ENCODE measurements around the gene LPP. TPM values are rescaled to one million over a fixed set of nuclear protein-coding genes. Genes with fewer than 3 reads are reported as not detected.

The LPP gene
- total and polyA plus RNA-seq, 2 of the 13 experiments (the other 11 are each of a cell fraction or from before 2014, with no cell fraction given), result 19.2 to 29.9 TPM

DNA sequence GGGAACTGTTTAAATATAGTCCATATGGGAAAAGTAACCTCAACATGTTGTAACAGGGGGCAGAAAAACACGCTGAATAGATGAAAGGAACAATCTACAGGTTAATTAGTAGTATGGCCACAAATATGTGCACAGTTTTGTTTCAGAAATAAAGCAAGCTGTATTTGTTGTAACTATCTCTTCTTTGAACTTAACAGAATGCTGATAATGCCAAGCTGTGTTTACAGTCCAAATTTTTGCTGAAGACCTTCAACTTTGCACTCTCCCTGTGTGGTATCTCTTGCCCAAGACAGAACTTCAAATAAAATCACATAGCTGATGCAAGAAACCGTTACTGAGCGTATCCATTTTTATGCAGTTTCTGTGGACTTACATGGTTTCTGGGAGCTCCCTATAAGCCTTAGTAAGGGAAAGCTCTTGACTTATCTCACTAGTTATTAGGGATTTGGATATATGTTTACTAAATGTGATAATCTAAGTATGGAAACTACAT, 592.4 kb downstream of the LPP start (continued):
- TF ChIP-seq, protein P1, sequence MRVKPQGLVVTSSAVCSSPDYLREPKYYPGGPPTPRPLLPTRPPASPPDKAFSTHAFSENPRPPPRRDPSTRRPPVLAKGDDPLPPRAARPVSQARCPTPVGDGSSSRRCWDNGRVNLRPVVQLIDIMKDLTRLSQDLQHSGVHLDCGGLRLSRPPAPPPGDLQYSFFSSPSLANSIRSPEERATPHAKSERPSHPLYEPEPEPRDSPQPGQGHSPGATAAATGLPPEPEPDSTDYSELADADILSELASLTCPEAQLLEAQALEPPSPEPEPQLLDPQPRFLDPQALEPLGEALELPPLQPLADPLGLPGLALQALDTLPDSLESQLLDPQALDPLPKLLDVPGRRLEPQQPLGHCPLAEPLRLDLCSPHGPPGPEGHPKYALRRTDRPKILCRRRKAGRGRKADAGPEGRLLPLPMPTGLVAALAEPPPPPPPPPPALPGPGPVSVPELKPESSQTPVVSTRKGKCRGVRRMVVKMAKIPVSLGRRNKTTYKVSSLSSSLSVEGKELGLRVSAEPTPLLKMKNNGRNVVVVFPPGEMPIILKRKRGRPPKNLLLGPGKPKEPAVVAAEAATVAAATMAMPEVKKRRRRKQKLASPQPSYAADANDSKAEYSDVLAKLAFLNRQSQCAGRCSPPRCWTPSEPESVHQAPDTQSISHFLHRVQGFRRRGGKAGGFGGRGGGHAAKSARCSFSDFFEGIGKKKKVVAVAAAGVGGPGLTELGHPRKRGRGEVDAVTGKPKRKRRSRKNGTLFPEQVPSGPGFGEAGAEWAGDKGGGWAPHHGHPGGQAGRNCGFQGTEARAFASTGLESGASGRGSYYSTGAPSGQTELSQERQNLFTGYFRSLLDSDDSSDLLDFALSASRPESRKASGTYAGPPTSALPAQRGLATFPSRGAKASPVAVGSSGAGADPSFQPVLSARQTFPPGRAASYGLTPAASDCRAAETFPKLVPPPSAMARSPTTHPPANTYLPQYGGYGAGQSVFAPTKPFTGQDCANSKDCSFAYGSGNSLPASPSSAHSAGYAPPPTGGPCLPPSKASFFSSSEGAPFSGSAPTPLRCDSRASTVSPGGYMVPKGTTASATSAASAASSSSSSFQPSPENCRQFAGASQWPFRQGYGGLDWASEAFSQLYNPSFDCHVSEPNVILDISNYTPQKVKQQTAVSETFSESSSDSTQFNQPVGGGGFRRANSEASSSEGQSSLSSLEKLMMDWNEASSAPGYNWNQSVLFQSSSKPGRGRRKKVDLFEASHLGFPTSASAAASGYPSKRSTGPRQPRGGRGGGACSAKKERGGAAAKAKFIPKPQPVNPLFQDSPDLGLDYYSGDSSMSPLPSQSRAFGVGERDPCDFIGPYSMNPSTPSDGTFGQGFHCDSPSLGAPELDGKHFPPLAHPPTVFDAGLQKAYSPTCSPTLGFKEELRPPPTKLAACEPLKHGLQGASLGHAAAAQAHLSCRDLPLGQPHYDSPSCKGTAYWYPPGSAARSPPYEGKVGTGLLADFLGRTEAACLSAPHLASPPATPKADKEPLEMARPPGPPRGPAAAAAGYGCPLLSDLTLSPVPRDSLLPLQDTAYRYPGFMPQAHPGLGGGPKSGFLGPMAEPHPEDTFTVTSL (CRISPR knock-in tag; IDR thresholded peaks at IDR 0.05; ENCODE audit: borderline replicate concordance), result peak; percentile 100
- TF ChIP-seq FOXC1 (CRISPR knock-in tag; IDR thresholded peaks at IDR 0.05; ENCODE audit: borderline replicate concordance) (no peak), GATA4 (IDR thresholded peaks at IDR 0.05; ENCODE audit: borderline replicate concordance, low read depth) (peak; percentile 99), ZNF333 (CRISPR knock-in tag; IDR thresholded peaks at IDR 0.05; ENCODE audit: borderline replicate concordance) (no peak), ZC3H13 (CRISPR knock-in tag; IDR thresholded peaks at IDR 0.05) (no peak), ZNF264 (CRISPR knock-in tag; IDR thresholded peaks at IDR 0.05) (peak; percentile 90), ATAD3A (CRISPR knock-in tag; IDR thresholded peaks at IDR 0.05) (no peak), NCOA5 (CRISPR knock-in tag; IDR thresholded peaks at IDR 0.05) (0 out of 2 replicates have a peak, but pooled peaks have one; percentile 34), CAMTA2 (CRISPR knock-in tag; IDR thresholded peaks at IDR 0.05; ENCODE audit: borderline replicate concordance) (no peak), TBP (CRISPR knock-in tag; IDR thresholded peaks at IDR 0.05) (no peak), ZBTB21 (CRISPR knock-in tag; IDR thresholded peaks at IDR 0.05) (0 out of 2 replicates have a peak, but pooled peaks have one; percentile 22), ZNF781 (CRISPR knock-in tag; IDR thresholded peaks at IDR 0.05; ENCODE audit: borderline replicate concordance, not compliant biosample characterization) (no peak), HMGA1 (CRISPR knock-in tag; conservative IDR thresholded peaks at IDR 0.05) (no peak), ZNF337 (CRISPR knock-in tag; IDR thresholded peaks at IDR 0.05; ENCODE audit: borderline replicate concordance, low read depth) (no peak), NFAT5 (CRISPR knock-in tag; IDR thresholded peaks at IDR 0.05) (no peak)
- TF ChIP-seq, protein P2, sequence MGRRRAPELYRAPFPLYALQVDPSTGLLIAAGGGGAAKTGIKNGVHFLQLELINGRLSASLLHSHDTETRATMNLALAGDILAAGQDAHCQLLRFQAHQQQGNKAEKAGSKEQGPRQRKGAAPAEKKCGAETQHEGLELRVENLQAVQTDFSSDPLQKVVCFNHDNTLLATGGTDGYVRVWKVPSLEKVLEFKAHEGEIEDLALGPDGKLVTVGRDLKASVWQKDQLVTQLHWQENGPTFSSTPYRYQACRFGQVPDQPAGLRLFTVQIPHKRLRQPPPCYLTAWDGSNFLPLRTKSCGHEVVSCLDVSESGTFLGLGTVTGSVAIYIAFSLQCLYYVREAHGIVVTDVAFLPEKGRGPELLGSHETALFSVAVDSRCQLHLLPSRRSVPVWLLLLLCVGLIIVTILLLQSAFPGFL (CRISPR knock-in tag; IDR thresholded peaks at IDR 0.05), result no peak
- TF ChIP-seq, protein P3, sequence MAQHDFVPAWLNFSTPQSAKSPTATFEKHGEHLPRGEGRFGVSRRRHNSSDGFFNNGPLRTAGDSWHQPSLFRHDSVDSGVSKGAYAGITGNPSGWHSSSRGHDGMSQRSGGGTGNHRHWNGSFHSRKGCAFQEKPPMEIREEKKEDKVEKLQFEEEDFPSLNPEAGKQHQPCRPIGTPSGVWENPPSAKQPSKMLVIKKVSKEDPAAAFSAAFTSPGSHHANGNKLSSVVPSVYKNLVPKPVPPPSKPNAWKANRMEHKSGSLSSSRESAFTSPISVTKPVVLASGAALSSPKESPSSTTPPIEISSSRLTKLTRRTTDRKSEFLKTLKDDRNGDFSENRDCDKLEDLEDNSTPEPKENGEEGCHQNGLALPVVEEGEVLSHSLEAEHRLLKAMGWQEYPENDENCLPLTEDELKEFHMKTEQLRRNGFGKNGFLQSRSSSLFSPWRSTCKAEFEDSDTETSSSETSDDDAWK (CRISPR knock-in tag; IDR thresholded peaks at IDR 0.05), result no peak
